H9 (cell line): ENCODE data around the gene KCNJ10. TPM values are rescaled to one million over a fixed set of nuclear protein-coding genes. Genes with fewer than 3 reads are reported as not detected.

Experiments used
- DNase-seq: peaks from one replicate; pipeline ENCODE4 v3.0.0-alpha.2; 2017
- H2AFZ ChIP-seq: one replicate; pipeline ENCODE4 v1.6.1; 2013; ENCODE audit warnings: mild to moderate bottlenecking, low read length, control low read depth, moderate library complexity
- H2AK5ac ChIP-seq: 2 replicates; pipeline ENCODE4 v1.6.1; 2013; ENCODE audit warnings: low read length, control low read depth, mixed read lengths; ENCODE audit not compliant: insufficient read length
- H2BK120ac ChIP-seq: one replicate; pipeline ENCODE4 v1.6.1; 2013; ENCODE audit warnings: low read depth, mild to moderate bottlenecking, low read length, control low read depth, inconsistent platforms; ENCODE audit not compliant: poor library complexity, severe bottlenecking
- H2BK12ac ChIP-seq: 2 replicates; pipeline ENCODE4 v1.6.1; 2013; ENCODE audit warnings: low read length, control low read depth, mixed read lengths, low read depth; ENCODE audit not compliant: insufficient read length
- H2BK15ac ChIP-seq: 2 replicates; pipeline ENCODE4 v1.6.1; 2013; ENCODE audit warnings: low read depth, low read length, control low read depth
- H2BK20ac ChIP-seq: one replicate; pipeline ENCODE4 v1.6.1; 2013; ENCODE audit warnings: low read depth, mild to moderate bottlenecking, low read length, control low read depth, inconsistent platforms; ENCODE audit not compliant: poor library complexity, severe bottlenecking
- H2BK5ac ChIP-seq: 2 replicates; pipeline ENCODE4 v1.6.1; 2013; ENCODE audit warnings: low read length, control low read depth, mixed read lengths; ENCODE audit not compliant: insufficient read length
- H3K14ac ChIP-seq: 2 replicates; pipeline ENCODE4 v1.6.1; 2013; ENCODE audit warnings: low read length, control low read depth; ENCODE audit not compliant: insufficient read depth
- H3K18ac ChIP-seq: 2 replicates; pipeline ENCODE4 v1.6.1; 2013; ENCODE audit warnings: low read depth, mild to moderate bottlenecking, mixed read lengths, low read length, control low read depth; ENCODE audit not compliant: insufficient read length
- H3K23ac ChIP-seq: 2 replicates; pipeline ENCODE4 v1.6.1; 2013; ENCODE audit warnings: low read length, control low read depth, mixed read lengths, low read depth; ENCODE audit not compliant: insufficient read length
- H3K23me2 ChIP-seq: 2 replicates; pipeline ENCODE4 v1.6.1; 2013; ENCODE audit warnings: low read depth, mild to moderate bottlenecking, mixed read lengths, low read length, control low read depth; ENCODE audit not compliant: insufficient read length, poor library complexity, severe bottlenecking
- H3K27ac ChIP-seq: 2 replicates; pipeline ENCODE4 v1.5.1; 2013; ENCODE audit warnings: low read length, control low read depth, mixed read lengths, low read depth; ENCODE audit not compliant: insufficient read length
- H3K27me3 ChIP-seq: 2 replicates; pipeline ENCODE4 v1.6.1; 2013; ENCODE audit warnings: low read length, control low read depth, inconsistent platforms; ENCODE audit not compliant: insufficient read depth
- H3K4ac ChIP-seq: 2 replicates; pipeline ENCODE4 v1.6.1; 2013; ENCODE audit warnings: low read depth, mild to moderate bottlenecking, control low read depth, inconsistent platforms, low read length, moderate library complexity
- H3K4me1 ChIP-seq: 2 replicates; pipeline ENCODE4 v1.6.1; 2013; ENCODE audit warnings: low read length, control low read depth, inconsistent platforms; ENCODE audit not compliant: insufficient read depth
- H3K4me2 ChIP-seq: 2 replicates; pipeline ENCODE4 v1.6.1; 2013; ENCODE audit warnings: low read length, control low read depth, mixed read lengths; ENCODE audit not compliant: insufficient read length, insufficient read depth
- H3K56ac ChIP-seq: 2 replicates; pipeline ENCODE4 v1.6.1; 2013; ENCODE audit warnings: low read depth, mild to moderate bottlenecking, mixed read lengths, low read length, control low read depth; ENCODE audit not compliant: insufficient read length
- H3K79me1 ChIP-seq: 2 replicates; pipeline ENCODE4 v1.6.1; 2013; ENCODE audit warnings: low read depth, mild to moderate bottlenecking, moderate library complexity, low read length, control low read depth, inconsistent platforms; ENCODE audit not compliant: insufficient read depth, poor library complexity, severe bottlenecking
- H3K79me2 ChIP-seq: 2 replicates; pipeline ENCODE4 v1.6.1; 2013; ENCODE audit warnings: low read length, control low read depth, inconsistent platforms; ENCODE audit not compliant: insufficient read depth
- H3K9ac ChIP-seq: 2 replicates; pipeline ENCODE4 v1.6.1; 2013; ENCODE audit warnings: low read length, control low read depth, mixed read lengths; ENCODE audit not compliant: insufficient read length; ENCODE audit errors: extremely low read depth
- H3K9me3 ChIP-seq: one replicate; pipeline ENCODE4 v1.6.1; 2013; ENCODE audit warnings: low read depth, low read length, inconsistent platforms; ENCODE audit not compliant: control insufficient read depth
- H3T11ph ChIP-seq: one replicate; pipeline ENCODE4 v1.6.1; 2013; ENCODE audit warnings: mild to moderate bottlenecking, low read length, control low read depth, inconsistent platforms
- H4K20me1 ChIP-seq: one replicate; pipeline ENCODE4 v1.6.1; 2013; ENCODE audit not compliant: control insufficient read depth, insufficient read length, insufficient read depth
- H4K5ac ChIP-seq: 2 replicates; pipeline ENCODE4 v1.6.1; 2013; ENCODE audit warnings: low read depth, mild to moderate bottlenecking, mixed read lengths, low read length, control low read depth; ENCODE audit not compliant: insufficient read length
- H4K8ac ChIP-seq: replicated peaks from 2 replicates; pipeline ENCODE4 v1.6.1; 2013; ENCODE audit warnings: low read length, control low read depth, mixed read lengths, low read depth; ENCODE audit not compliant: insufficient read length
- H4K91ac ChIP-seq: 2 replicates; pipeline ENCODE4 v1.6.1; 2013; ENCODE audit warnings: low read depth, mild to moderate bottlenecking, moderate library complexity, mixed read lengths, low read length, control low read depth; ENCODE audit not compliant: insufficient read length
- H3K27ac Mint-ChIP-seq, 3 experiments: 2 replicates in 2 of 3; 3 replicates in 1 of 3; pipeline ENCODE4 v1.8.0; 2020 to 2021; ENCODE audit warnings: mixed read lengths in 3 of 3, mild to moderate bottlenecking in 1 of 3, moderate library complexity in 1 of 3
- H3K27me3 Mint-ChIP-seq: 2 replicates; pipeline ENCODE4 v1.8.0; 2021; ENCODE audit warnings: low read depth, mild to moderate bottlenecking, moderate library complexity, mixed read lengths
- H3K36me3 Mint-ChIP-seq, 3 experiments: 2 replicates in 2 of 3; 3 replicates in 1 of 3; pipeline ENCODE4 v1.8.0; 2020 to 2021; ENCODE audit warnings: low read depth in 3 of 3, mixed read lengths in 3 of 3; ENCODE audit not compliant: insufficient read depth in 1 of 3
- H3K4me1 Mint-ChIP-seq, 2 experiments: 2 replicates each; pipeline ENCODE4 v1.8.0; 2020; ENCODE audit warnings: mixed read lengths in 2 of 2
- H3K4me3 Mint-ChIP-seq, 2 experiments: 2 replicates in 1 of 2; 3 replicates in 1 of 2; pipeline ENCODE4 v1.8.0; 2020 to 2021; ENCODE audit warnings: mild to moderate bottlenecking in 2 of 2, mixed read lengths in 2 of 2, moderate library complexity in 1 of 2
- H3K9me3 Mint-ChIP-seq, 2 experiments: 2 replicates in 1 of 2; 3 replicates in 1 of 2; pipeline ENCODE4 v1.8.0; 2020; ENCODE audit warnings: mild to moderate bottlenecking in 2 of 2, mixed read lengths in 2 of 2, moderate library complexity in 1 of 2
- WGBS: extraction: QIAGEN DNeasy Blood & Tissue Kit; methylation state at CpG from one replicate; pipeline ENCODE4 v1.1.7; 2013; ENCODE audit warnings: missing lambda C conversion rate, low lambda C conversion rate, mixed read lengths; ENCODE audit not compliant: insufficient read length; ENCODE audit errors: extremely low coverage; 5-methylcytosine and 5-hydroxymethylcytosine counted together
- total RNA-seq: library from RNA; stranded (reverse); gene quantifications from 2 replicates; pipeline ENCODE4 v1.2.1, GENCODE V29; 2021
- TF ChIP-seq, protein P1 (sequence below): fragments of 200-600 bp; sonication (generic); conservative IDR thresholded peaks from 3 replicates; pipeline ENCODE4 v1.8.0; 2021; ENCODE audit warnings: antibody characterized with exemption, mild to moderate bottlenecking

Gene KCNJ10
- total RNA-seq, 1 experiment from 2014 or later = 0.44 TPM

DNA sequence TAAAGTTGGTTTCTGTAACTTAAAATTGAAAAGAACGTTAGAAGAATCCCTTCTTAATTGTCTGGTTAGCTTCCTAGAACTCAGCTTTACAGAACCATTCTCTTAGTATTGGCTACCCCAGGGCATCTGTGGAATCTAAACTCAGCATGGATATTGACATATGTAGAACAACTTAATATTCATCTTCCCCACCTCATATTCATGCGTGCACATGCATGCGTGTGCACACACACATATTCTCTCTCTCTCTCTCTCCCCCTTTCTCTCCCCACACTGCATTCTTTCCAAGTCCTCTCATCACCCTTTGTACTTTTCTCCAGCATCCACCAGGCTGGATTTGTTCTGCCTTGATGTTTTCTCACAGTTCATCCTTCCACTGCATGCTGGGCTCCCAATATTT is 51.6 kb downstream of the KCNJ10 start:
- H2BK120ac ChIP-seq = no peak overlapping the region
- H3K18ac ChIP-seq = no peak overlapping the region
- no peaks in the 10 kb centered on the region for H3K4me1 ChIP-seq
- no peaks in the 10 kb centered on the region for H3K79me2 ChIP-seq
- H2BK20ac ChIP-seq = no peak overlapping the region
- no CpG with 5 or more reads among the region's 3 CpGs for WGBS
- H3K4ac ChIP-seq = no peak overlapping the region
- no peak overlapping the region for H3K14ac ChIP-seq
- H3K4me3 Mint-ChIP-seq = no peak overlapping the region
- H3K9ac ChIP-seq = no peak overlapping the region
- H4K5ac ChIP-seq = no peak overlapping the region
- H3K9me3 Mint-ChIP-seq = no peaks in the 10 kb centered on the region
- no peaks in the 10 kb centered on the region for H4K20me1 ChIP-seq
- no peak overlapping the region for H3T11ph ChIP-seq
- no peaks in the 10 kb centered on the region for H3K79me1 ChIP-seq
- no peak overlapping the region for H4K91ac ChIP-seq
- no peak overlapping the region for H2BK5ac ChIP-seq
- peaks cover 7% of the 10 kb centered on the region; the same call in 1 of the 2 replicates for H3K27me3 Mint-ChIP-seq
- no peak overlapping the region for H2BK15ac ChIP-seq
- no peaks in the 10 kb centered on the region for H3K4me1 Mint-ChIP-seq
- H4K8ac ChIP-seq = no peak overlapping the region
- no peak overlapping the region for H3K4me2 ChIP-seq
- no peaks in the 10 kb centered on the region for H3K23me2 ChIP-seq
- no peak overlapping the region for H2AFZ ChIP-seq
- TF ChIP-seq, protein P1, sequence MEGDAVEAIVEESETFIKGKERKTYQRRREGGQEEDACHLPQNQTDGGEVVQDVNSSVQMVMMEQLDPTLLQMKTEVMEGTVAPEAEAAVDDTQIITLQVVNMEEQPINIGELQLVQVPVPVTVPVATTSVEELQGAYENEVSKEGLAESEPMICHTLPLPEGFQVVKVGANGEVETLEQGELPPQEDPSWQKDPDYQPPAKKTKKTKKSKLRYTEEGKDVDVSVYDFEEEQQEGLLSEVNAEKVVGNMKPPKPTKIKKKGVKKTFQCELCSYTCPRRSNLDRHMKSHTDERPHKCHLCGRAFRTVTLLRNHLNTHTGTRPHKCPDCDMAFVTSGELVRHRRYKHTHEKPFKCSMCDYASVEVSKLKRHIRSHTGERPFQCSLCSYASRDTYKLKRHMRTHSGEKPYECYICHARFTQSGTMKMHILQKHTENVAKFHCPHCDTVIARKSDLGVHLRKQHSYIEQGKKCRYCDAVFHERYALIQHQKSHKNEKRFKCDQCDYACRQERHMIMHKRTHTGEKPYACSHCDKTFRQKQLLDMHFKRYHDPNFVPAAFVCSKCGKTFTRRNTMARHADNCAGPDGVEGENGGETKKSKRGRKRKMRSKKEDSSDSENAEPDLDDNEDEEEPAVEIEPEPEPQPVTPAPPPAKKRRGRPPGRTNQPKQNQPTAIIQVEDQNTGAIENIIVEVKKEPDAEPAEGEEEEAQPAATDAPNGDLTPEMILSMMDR = no peak
- H3K23ac ChIP-seq = no peak overlapping the region
- H3K27ac Mint-ChIP-seq = no peak overlapping the region
- no peaks in the 10 kb centered on the region for H3K36me3 Mint-ChIP-seq
- H2BK12ac ChIP-seq = no peak overlapping the region
- no peak overlapping the region for H2AK5ac ChIP-seq
- H3K9me3 ChIP-seq = no peaks in the 10 kb centered on the region
- H3K56ac ChIP-seq = no peak overlapping the region
- no peaks in the 10 kb centered on the region for H3K27me3 ChIP-seq
- no peak overlapping the region for H3K27ac ChIP-seq
- no peak for DNase-seq
